ENCODE data around the gene CALR. TPM values are rescaled to one million over a fixed set of nuclear protein-coding genes. Genes with fewer than 3 reads are reported as not detected.
A peak's percentile ranks its signal among the peaks of the same experiment; 100 is the strongest.

Gene CALR
- total and polyA plus RNA-seq, 9 of the 15 experiments (the other 6 are each of a cell fraction or from before 2014, with no cell fraction given), result 126 to 811 (median 642) TPM

DNA sequence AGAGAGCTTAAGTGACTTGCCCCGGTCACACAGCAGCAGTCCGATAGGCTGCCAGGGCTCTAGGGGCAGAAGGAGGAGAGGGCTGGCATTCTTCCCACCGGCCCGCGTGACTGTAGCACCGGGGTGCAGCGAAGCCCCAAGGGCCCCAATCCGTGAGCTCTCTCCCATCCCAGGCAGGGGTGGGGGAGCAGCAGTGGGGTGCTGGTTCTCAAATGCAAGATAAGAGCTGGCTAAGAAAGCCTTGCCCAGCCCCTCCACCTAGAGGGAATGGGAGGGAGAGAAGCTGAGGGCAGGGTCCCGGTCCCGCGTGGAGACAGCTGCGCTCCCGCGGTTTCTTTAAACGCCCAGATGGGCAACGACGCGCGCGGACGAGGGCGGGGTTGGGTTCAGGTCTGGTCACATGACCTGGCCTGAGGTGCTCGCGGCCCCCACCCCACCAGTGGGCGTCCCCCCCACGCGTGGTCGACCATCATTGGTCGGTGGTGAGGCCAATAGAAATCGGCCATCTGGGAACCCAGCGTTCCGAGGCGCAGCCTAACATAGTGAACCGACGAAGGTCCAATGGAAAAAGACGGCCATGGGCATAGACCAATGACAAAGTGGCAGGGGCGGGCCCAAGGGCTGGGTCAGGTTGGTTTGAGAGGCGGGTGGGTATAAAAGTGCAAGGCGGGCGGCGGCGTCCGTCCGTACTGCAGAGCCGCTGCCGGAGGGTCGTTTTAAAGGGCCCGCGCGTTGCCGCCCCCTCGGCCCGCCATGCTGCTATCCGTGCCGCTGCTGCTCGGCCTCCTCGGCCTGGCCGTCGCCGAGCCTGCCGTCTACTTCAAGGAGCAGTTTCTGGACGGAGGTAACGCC, at the start of gene CALR (continued):
- no peak for TF ChIP-seq ZNF655 (CRISPR knock-in tag; IDR thresholded peaks at IDR 0.05)
- TF ChIP-seq XRCC5 (IDR thresholded peaks at IDR 0.05; ENCODE audit: low read depth, low read length), result no peak
- no peak for TF ChIP-seq ZBTB5 (IDR thresholded peaks at IDR 0.05)
- TF ChIP-seq ZNF717 (CRISPR knock-in tag; IDR thresholded peaks at IDR 0.05), result no peak
- peak; percentile 95 for TF ChIP-seq PHB (CRISPR knock-in tag; IDR thresholded peaks at IDR 0.05)
- TF ChIP-seq EHMT2 (IDR thresholded peaks at IDR 0.05), result no peak
- peak; percentile 90 for TF ChIP-seq MXI1 (IDR thresholded peaks at IDR 0.05; ENCODE audit: low read depth, low read length)
- no peak for TF ChIP-seq ZKSCAN8 (CRISPR knock-in tag; IDR thresholded peaks at IDR 0.05)
- peak; percentile 87 for TF ChIP-seq SP2 (IDR thresholded peaks at IDR 0.05; ENCODE audit: extremely low read depth, low read depth, low read length, poor library complexity, severe bottlenecking)
- no peak for TF ChIP-seq AFF1 (IDR thresholded peaks at IDR 0.05; ENCODE audit: low read depth in 1 of 2, partially characterized antibody in 2 of 2)
- TF ChIP-seq CLOCK (CRISPR knock-in tag; IDR thresholded peaks at IDR 0.05; ENCODE audit: borderline replicate concordance), result no peak
- TF ChIP-seq, protein P1, sequence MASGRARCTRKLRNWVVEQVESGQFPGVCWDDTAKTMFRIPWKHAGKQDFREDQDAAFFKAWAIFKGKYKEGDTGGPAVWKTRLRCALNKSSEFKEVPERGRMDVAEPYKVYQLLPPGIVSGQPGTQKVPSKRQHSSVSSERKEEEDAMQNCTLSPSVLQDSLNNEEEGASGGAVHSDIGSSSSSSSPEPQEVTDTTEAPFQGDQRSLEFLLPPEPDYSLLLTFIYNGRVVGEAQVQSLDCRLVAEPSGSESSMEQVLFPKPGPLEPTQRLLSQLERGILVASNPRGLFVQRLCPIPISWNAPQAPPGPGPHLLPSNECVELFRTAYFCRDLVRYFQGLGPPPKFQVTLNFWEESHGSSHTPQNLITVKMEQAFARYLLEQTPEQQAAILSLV (tag; IDR thresholded peaks at IDR 0.05), result no peak
